Natural killer cell (primary cell): Measurements from ENCODE around the gene B3GNT3. TPM values are rescaled to one million over a fixed set of nuclear protein-coding genes. Genes with fewer than 3 reads are reported as not detected.

ENCODE experiments used
- ATAC-seq, 3 donors: fragments of 150-1000 bp in 2 of 3; fragments of 200-7000 bp in 1 of 3; cut with Tn5 transposase; 1 replicate in 1 of 3; 2 replicates in 2 of 3; pipeline ENCODE4 v1.10.0; 2021; ENCODE audit warnings: mild to moderate bottlenecking in 2 of 3, moderate library complexity in 2 of 3
- DNase-seq, 2 donors: peaks; one replicate each; pipeline versions ENCODE4 v3.0.0 to v3.0.0-alpha.2; 2013 to 2021; ENCODE audit warnings: mixed read lengths in 1 of 2
- H3K27ac ChIP-seq: one replicate; pipeline ENCODE4 v1.5.1; 2013; ENCODE audit warnings: mild to moderate bottlenecking, low read length
- H3K27me3 ChIP-seq: one replicate; pipeline ENCODE4 v1.6.1; 2013; ENCODE audit warnings: low read length; ENCODE audit not compliant: control insufficient read depth, insufficient read depth
- H3K36me3 ChIP-seq: one replicate; pipeline ENCODE4 v1.6.1; 2013; ENCODE audit warnings: low read length; ENCODE audit not compliant: control insufficient read depth, insufficient read depth
- H3K4me1 ChIP-seq: one replicate; pipeline ENCODE4 v1.6.1; 2013; ENCODE audit warnings: low read length; ENCODE audit not compliant: control insufficient read depth, insufficient read depth
- H3K4me3 ChIP-seq: one replicate; pipeline ENCODE4 v1.5.1; 2013; ENCODE audit warnings: low read length
- H3K9me3 ChIP-seq: one replicate; pipeline ENCODE4 v1.6.1; 2013; ENCODE audit warnings: low read length; ENCODE audit not compliant: control insufficient read depth, insufficient read depth
- H3K27ac Mint-ChIP-seq, 2 donors: one replicate each; pipeline ENCODE4 v1.8.0; 2022; ENCODE audit warnings: mild to moderate bottlenecking in 2 of 2, mixed read lengths in 2 of 2, moderate library complexity in 1 of 2
- H3K27me3 Mint-ChIP-seq, 2 donors: one replicate each; pipeline ENCODE4 v1.8.0; 2022; ENCODE audit warnings: low read depth in 2 of 2, mixed read lengths in 2 of 2
- H3K36me3 Mint-ChIP-seq: one replicate; pipeline ENCODE4 v1.8.0; 2022; ENCODE audit warnings: mixed read lengths
- H3K4me1 Mint-ChIP-seq, 2 donors: one replicate each; pipeline ENCODE4 v1.8.0; 2022; ENCODE audit warnings: mixed read lengths in 2 of 2
- H3K4me3 Mint-ChIP-seq: one replicate; pipeline ENCODE4 v1.8.0; 2022; ENCODE audit warnings: mild to moderate bottlenecking, moderate library complexity, mixed read lengths
- H3K9me3 Mint-ChIP-seq, 2 donors: one replicate each; pipeline ENCODE4 v1.8.0; 2022; ENCODE audit warnings: mixed read lengths in 2 of 2
- CTCF ChIP-seq: fragments of 200-600 bp; IDR thresholded peaks from one replicate; pipeline ENCODE4 v1.8.0; 2022; ENCODE audit warnings: antibody characterized with exemption
- WGBS: methylation state at CpG from one replicate; pipeline ENCODE4 v1.1.7; 2013; ENCODE audit warnings: missing lambda C conversion rate; ENCODE audit not compliant: insufficient coverage; 5-methylcytosine and 5-hydroxymethylcytosine counted together
- intact Hi-C: fragments of 100-400 bp; cut with micrococcal nuclease; formaldehyde crosslinking; loops from one replicate; pipeline ENCODE4 v1.14.2; 2022
- total RNA-seq, 4 donors: library from RNA; stranded (reverse); fragments of 120-200 nt in 1 of 4; gene quantifications; one replicate each; pipeline versions ENCODE4 v1.2.3 to v1.2.4, GENCODE V29; 2013 to 2022

Gene B3GNT3
- total RNA-seq, 3 donors from 2014 or later (not counting 1 experiment from before 2014, with no cell fraction given), result not detected

GRCh38 chr19:17862711-17863519 lies 68.0 kb downstream of the B3GNT3 start:
- peaks cover 26 to 27% of the 10 kb centered on the region in 2 donors for H3K4me1 Mint-ChIP-seq
- no peak overlapping the region for H3K27ac ChIP-seq
- peaks cover 29% of the 10 kb centered on the region for H3K4me1 ChIP-seq
- ATAC-seq, result no peak
- no peak for DNase-seq
- no peak overlapping the region for H3K4me3 ChIP-seq
- H3K9me3 ChIP-seq, result no peaks in the 10 kb centered on the region
- TF ChIP-seq CTCF, result no peak
- H3K9me3 Mint-ChIP-seq, result no peaks in the 10 kb centered on the region
- 85% methylated on average over 31 of the region's 31 CpGs for WGBS
- H3K36me3 ChIP-seq, result peaks cover 36% of the 10 kb centered on the region
- peak overlapping the region; percentile 31 for H3K4me3 Mint-ChIP-seq
- no peaks in the 10 kb centered on the region for H3K36me3 Mint-ChIP-seq
- no peaks in the 10 kb centered on the region for H3K27me3 Mint-ChIP-seq
- no peak overlapping the region for H3K27ac Mint-ChIP-seq
- intact Hi-C loops, result no loop called here
- H3K27me3 ChIP-seq, result no peaks in the 10 kb centered on the region

Other genes with a start within 250 kb of the B3GNT3 start
- gene COLGALT1, start 239.5 kb upstream of the B3GNT3 start, total RNA-seq, result 10 to 100 TPM; 39.0 to 55.4 (median 43.7) TPM
- not detected for gene UNC13A, start 106.8 kb upstream of the B3GNT3 start, total RNA-seq
- gene MAP1S, start 75.7 kb upstream of the B3GNT3 start, total RNA-seq, result 10 to 100 TPM; 41.0 to 59.4 (median 45.8) TPM
- gene FCHO1, start 43.7 kb upstream of the B3GNT3 start, total RNA-seq, result 10 to 100 TPM; 56.1 to 67.7 (median 66.5) TPM
- 1 to 10 TPM; 1.5 to 2.9 (median 1.7) TPM for gene INSL3, start 26.4 kb downstream of the B3GNT3 start, total RNA-seq
- 100 to 1,000 TPM in 1 of 3 donors, 10 to 100 TPM in 2; 72.1 to 105 (median 96.1) TPM for gene JAK3, start 52.8 kb downstream of the B3GNT3 start, total RNA-seq
- gene RPL18A, start 64.8 kb downstream of the B3GNT3 start, total RNA-seq, result 1,000 to 10,000 TPM; 1,015 to 1,285 (median 1,208) TPM
- gene SLC5A5, start 76.8 kb downstream of the B3GNT3 start, total RNA-seq, result under 1 TPM; 0.25 to 0.43 (median 0.26) TPM
- gene CCDC124, start 137.9 kb downstream of the B3GNT3 start, total RNA-seq, result 10 to 100 TPM; 32.6 to 37.6 (median 37.4) TPM
- not detected for gene KCNN1, start 172.0 kb downstream of the B3GNT3 start, total RNA-seq
- 100 to 1,000 TPM; 110 to 131 (median 121) TPM for gene ARRDC2, start 213.0 kb downstream of the B3GNT3 start, total RNA-seq